ENCODE data around the gene OLFM1. TPM values are rescaled to one million over a fixed set of nuclear protein-coding genes. Genes with fewer than 3 reads are reported as not detected.

The OLFM1 gene
- total RNA-seq, 1 donor from 2014 or later = 0.47 TPM

- Mint-ChIP-seq H3K27ac (no peak overlapping the region), H3K9me3 (no peaks in the 10 kb centered on the region), H3K4me3 (no peak overlapping the region), H3K27me3 (ENCODE audit: insufficient read depth) (peaks cover 12% of the 10 kb centered on the region), H3K4me1 (ENCODE audit: low read depth) (no peaks in the 10 kb centered on the region), H3K36me3 (ENCODE audit: low read depth) (no peaks in the 10 kb centered on the region)
- intact Hi-C loops (cut with micrococcal nuclease) = no loop called here
- no peak for DNase-seq (ENCODE audit: low spot score)
Observed at GRCh38 chr9:135075234-135076142, 12.0 kb upstream of the OLFM1 start.

- H3K27me3 Mint-ChIP-seq (ENCODE audit: insufficient read depth) = peaks cover 12% of the 10 kb centered on the region
Observed at GRCh38 chr9:135076143-135076875, 11.2 kb upstream of the OLFM1 start.

GRCh38 chr9:135076876-135077430 is 10.5 kb upstream of the OLFM1 start:
- Mint-ChIP-seq H3K9me3 (no peaks in the 10 kb centered on the region), H3K36me3 (ENCODE audit: low read depth) (no peaks in the 10 kb centered on the region), H3K27me3 (ENCODE audit: insufficient read depth) (peaks cover 12% of the 10 kb centered on the region), H3K27ac (no peak overlapping the region), H3K4me1 (ENCODE audit: low read depth) (no peaks in the 10 kb centered on the region), H3K4me3 (no peak overlapping the region)
- no peak for DNase-seq (ENCODE audit: low spot score)
- intact Hi-C loops (cut with micrococcal nuclease) = no loop called here

More at GRCh38 chr9:135076143-135076875, 11.2 kb upstream of the OLFM1 start:
- Mint-ChIP-seq H3K36me3 (ENCODE audit: low read depth) (no peaks in the 10 kb centered on the region), H3K27ac (no peak overlapping the region), H3K4me3 (no peak overlapping the region), H3K9me3 (no peaks in the 10 kb centered on the region), H3K4me1 (ENCODE audit: low read depth) (no peaks in the 10 kb centered on the region)
- DNase-seq (ENCODE audit: low spot score) = no peak
- intact Hi-C loops (cut with micrococcal nuclease) = no loop called here

GRCh38 chr9:135077497-135078200 is 9.8 kb upstream of the OLFM1 start:
- Mint-ChIP-seq H3K27me3 (ENCODE audit: insufficient read depth) (peaks cover 12% of the 10 kb centered on the region), H3K4me3 (no peak overlapping the region), H3K36me3 (ENCODE audit: low read depth) (no peaks in the 10 kb centered on the region), H3K4me1 (ENCODE audit: low read depth) (no peaks in the 10 kb centered on the region), H3K9me3 (no peaks in the 10 kb centered on the region), H3K27ac (no peak overlapping the region)
- intact Hi-C loops (cut with micrococcal nuclease) = no loop called here
- DNase-seq (ENCODE audit: low spot score) = no peak

- Mint-ChIP-seq H3K27ac (no peak overlapping the region), H3K36me3 (ENCODE audit: low read depth) (no peaks in the 10 kb centered on the region), H3K27me3 (ENCODE audit: insufficient read depth) (peaks cover 12% of the 10 kb centered on the region), H3K4me3 (no peak overlapping the region), H3K9me3 (no peaks in the 10 kb centered on the region), H3K4me1 (ENCODE audit: low read depth) (no peaks in the 10 kb centered on the region)
- DNase-seq (ENCODE audit: low spot score) = no peak
- intact Hi-C loops (cut with micrococcal nuclease) = no loop called here
Observed at GRCh38 chr9:135078361-135078821, 9.1 kb upstream of the OLFM1 start.

- Mint-ChIP-seq H3K36me3 (ENCODE audit: low read depth) (no peaks in the 10 kb centered on the region), H3K9me3 (no peaks in the 10 kb centered on the region), H3K4me3 (no peak overlapping the region), H3K4me1 (ENCODE audit: low read depth) (no peaks in the 10 kb centered on the region), H3K27ac (no peak overlapping the region), H3K27me3 (ENCODE audit: insufficient read depth) (peaks cover 12% of the 10 kb centered on the region)
- DNase-seq (ENCODE audit: low spot score) = no peak
- intact Hi-C loops (cut with micrococcal nuclease) = no loop called here
Observed at GRCh38 chr9:135079018-135079417, 8.4 kb upstream of the OLFM1 start.

GRCh38 chr9:135079676-135080075 is 7.8 kb upstream of the OLFM1 start:
- H3K27ac Mint-ChIP-seq = no peak overlapping the region
- H3K36me3 Mint-ChIP-seq (ENCODE audit: low read depth) = no peaks in the 10 kb centered on the region
- intact Hi-C loops (cut with micrococcal nuclease) = no loop called here
- H3K4me1 Mint-ChIP-seq (ENCODE audit: low read depth) = no peaks in the 10 kb centered on the region
- DNase-seq (ENCODE audit: low spot score) = no peak
- no peak overlapping the region for H3K4me3 Mint-ChIP-seq
- no peaks in the 10 kb centered on the region for H3K9me3 Mint-ChIP-seq
- H3K27me3 Mint-ChIP-seq (ENCODE audit: insufficient read depth) = peaks cover 11% of the 10 kb centered on the region

GRCh38 chr9:135080286-135081263 is 6.9 kb upstream of the OLFM1 start:
- Mint-ChIP-seq H3K4me1 (ENCODE audit: low read depth) (no peaks in the 10 kb centered on the region), H3K27ac (no peak overlapping the region), H3K4me3 (no peak overlapping the region), H3K27me3 (ENCODE audit: insufficient read depth) (peaks cover 10% of the 10 kb centered on the region), H3K36me3 (ENCODE audit: low read depth) (no peaks in the 10 kb centered on the region), H3K9me3 (no peaks in the 10 kb centered on the region)
- no peak for DNase-seq (ENCODE audit: low spot score)
- intact Hi-C loops (cut with micrococcal nuclease) = no loop called here

GRCh38 chr9:135081264-135081660 is 6.2 kb upstream of the OLFM1 start:
- Mint-ChIP-seq H3K36me3 (ENCODE audit: low read depth) (no peaks in the 10 kb centered on the region), H3K27ac (no peak overlapping the region), H3K27me3 (ENCODE audit: insufficient read depth) (peaks cover 15% of the 10 kb centered on the region), H3K9me3 (no peaks in the 10 kb centered on the region), H3K4me3 (no peak overlapping the region), H3K4me1 (ENCODE audit: low read depth) (peaks cover 4% of the 10 kb centered on the region)
- DNase-seq (ENCODE audit: low spot score) = no peak
- intact Hi-C loops (cut with micrococcal nuclease) = no loop called here

- peaks cover 5% of the 10 kb centered on the region for H3K4me1 Mint-ChIP-seq (ENCODE audit: low read depth)
- no peaks in the 10 kb centered on the region for H3K9me3 Mint-ChIP-seq
- no peak for DNase-seq (ENCODE audit: low spot score)
- no peaks in the 10 kb centered on the region for H3K36me3 Mint-ChIP-seq (ENCODE audit: low read depth)
- H3K27ac Mint-ChIP-seq = no peak overlapping the region
- intact Hi-C loops (cut with micrococcal nuclease) = no loop called here
- H3K4me3 Mint-ChIP-seq = no peak overlapping the region
- H3K27me3 Mint-ChIP-seq (ENCODE audit: insufficient read depth) = peaks cover 15% of the 10 kb centered on the region
Observed at GRCh38 chr9:135081731-135082130, 5.7 kb upstream of the OLFM1 start.

GRCh38 chr9:135082536-135082935 is 4.9 kb upstream of the OLFM1 start:
- no peaks in the 10 kb centered on the region for H3K9me3 Mint-ChIP-seq
- H3K4me3 Mint-ChIP-seq = no peak overlapping the region

More at GRCh38 chr9:135082536-135082935, 4.9 kb upstream of the OLFM1 start:
- intact Hi-C loops (cut with micrococcal nuclease) = no loop called here
- no peak for DNase-seq (ENCODE audit: low spot score)
- Mint-ChIP-seq H3K27ac (no peak overlapping the region), H3K36me3 (ENCODE audit: low read depth) (no peaks in the 10 kb centered on the region), H3K4me1 (ENCODE audit: low read depth) (peaks cover 5% of the 10 kb centered on the region), H3K27me3 (ENCODE audit: insufficient read depth) (peaks cover 16% of the 10 kb centered on the region)

Data from activated T-helper 1 cell treated with anti-CD3 and anti-CD28 coated beads, Interleukin-12 subunit alpha, Interleukin-12 subunit beta, Interleukin-2, Interleukin-4 antibody, amounts not matched to agents 30 ng/mL and 10 ng/mL and 1 ng/mL, durations not matched to agents 14 hours and 24 hours and 36 hours (primary cell).